ENCODE measurements around the gene CEP63.
A peak's percentile ranks its signal among the peaks of the same experiment; 100 is the strongest.

Gene CEP63

DNA sequence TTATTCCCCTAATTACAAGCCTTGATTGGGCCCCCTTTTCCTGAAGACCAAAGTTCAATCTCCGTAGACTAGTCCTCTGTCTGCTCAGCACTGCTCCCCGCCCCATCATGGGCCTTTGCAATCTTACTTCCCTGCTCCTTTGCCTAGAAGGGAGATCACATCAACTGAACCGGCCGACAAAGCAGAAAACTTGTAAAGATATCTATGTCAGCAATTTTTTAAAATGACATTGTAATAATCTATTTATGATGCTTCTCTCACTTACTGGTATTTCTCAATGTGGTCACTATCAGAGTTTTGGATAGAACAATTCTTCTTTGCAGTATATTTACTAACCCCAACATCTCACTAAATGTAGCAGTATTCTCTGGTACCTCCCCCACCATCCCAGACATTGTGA lies 17.3 kb upstream of the CEP63 start:
- no peak for DNase-seq (ENCODE audit: low read depth in 1 of 2, low spot score in 1 of 2)

DNA sequence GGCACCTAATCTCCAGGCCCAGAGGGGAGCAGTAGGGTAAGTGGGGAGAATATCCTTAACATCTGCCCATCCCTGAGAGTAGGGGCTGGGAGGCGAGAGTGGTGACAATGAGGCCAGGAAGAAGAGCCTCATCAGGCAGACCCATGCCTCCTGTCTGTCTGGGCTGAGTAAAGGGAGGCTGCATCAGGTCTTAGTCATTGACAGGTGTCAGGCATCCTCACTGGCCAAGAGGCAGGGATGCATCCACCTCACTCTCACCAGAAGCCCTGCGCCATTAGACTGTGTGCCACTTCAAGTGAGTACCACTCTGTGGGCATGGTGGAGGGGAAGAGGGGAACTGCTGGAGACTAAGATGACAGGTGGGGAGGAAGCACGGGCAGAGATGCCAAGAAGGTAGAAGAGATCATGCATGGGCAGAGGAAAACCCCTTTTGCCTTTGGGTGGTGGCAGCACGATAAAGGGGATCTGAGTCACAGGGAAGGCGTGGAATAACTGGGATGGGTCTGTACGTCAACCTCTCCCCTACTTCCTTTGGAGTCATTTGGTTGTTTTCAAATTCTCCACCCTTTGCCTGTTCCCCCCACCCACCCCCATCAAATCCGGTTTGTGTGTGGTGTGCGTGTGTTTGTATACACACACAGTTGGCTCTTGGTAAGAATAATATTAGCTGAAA lies 14.2 kb upstream of the CEP63 start:
- no peak for DNase-seq (ENCODE audit: low read depth in 1 of 2, low spot score in 1 of 2)

DNA sequence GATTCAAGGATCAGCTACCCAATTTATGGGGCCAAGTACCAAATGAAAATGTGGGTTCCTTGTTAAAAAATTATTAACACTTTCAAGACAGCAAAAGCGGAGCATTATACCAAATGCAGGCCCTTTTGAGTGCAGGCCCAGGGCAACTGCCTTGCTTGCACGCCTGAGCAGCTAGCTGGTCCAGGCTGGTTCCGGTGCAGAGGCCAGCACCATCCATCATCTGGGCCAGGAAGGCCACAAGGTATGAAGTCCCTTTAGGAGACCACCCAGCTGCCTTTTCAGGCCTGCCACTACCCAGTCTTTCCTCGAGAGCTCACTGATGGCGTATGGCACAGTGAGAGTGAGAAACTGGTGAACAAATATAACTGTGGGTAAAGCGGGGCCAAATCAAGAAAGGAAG lies 13.0 kb upstream of the CEP63 start:
- no peak for DNase-seq (ENCODE audit: low read depth in 1 of 2, low spot score in 1 of 2)

DNA sequence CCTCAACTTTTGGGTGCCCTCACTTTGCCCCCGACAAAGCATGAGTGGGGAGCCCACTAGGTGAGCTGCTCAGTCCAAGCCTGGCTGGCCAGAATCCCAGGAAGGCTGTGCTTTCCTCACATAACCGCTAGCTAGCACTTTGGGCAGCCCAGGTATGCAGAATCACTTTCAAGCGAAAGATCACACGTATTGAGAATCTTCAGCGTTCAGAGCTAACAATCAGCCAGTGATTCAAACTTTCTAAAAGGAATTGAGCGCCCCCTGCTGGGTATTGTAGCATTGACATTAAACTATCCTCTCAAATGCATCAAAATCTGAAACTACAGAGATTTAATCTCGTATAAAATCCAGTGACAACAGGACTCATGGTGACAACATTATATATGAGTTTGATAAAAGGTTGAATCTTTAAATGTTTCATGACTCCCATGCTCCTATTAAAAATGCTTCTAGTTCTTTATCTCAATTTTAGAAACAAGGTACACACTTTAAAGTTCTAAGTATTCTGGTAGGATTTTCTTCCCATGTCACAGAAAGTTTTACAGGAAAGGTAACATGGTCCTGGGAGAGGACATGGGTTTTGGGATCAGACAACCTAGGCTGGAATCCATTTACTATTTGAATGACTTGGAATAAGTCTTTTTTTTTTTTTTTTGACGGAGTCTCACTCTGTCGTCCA lies 11.8 kb upstream of the CEP63 start:
- peak; percentile 42 to 44 for DNase-seq (ENCODE audit: low read depth in 1 of 2, low spot score in 1 of 2)

DNA sequence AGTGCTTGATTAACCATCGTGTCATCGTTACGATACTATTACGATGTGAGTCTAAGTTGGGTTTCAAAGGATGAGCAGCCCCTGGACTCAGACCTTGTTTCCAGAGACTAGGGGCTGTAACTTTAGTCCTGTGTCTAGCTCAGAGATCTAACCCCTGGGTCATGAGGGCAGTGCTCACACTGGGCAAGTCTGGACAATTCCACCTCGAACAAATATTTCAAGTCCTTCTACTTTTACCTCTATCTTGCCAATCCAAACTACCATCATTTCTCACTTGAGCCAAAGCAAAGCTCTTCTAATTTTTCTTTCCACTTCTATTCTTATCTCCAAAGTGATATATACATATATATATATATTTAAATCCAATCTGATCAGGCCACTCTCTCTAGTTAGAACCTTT lies 10.9 kb upstream of the CEP63 start:
- no peak for DNase-seq (ENCODE audit: low read depth in 1 of 2, low spot score in 1 of 2)

DNA sequence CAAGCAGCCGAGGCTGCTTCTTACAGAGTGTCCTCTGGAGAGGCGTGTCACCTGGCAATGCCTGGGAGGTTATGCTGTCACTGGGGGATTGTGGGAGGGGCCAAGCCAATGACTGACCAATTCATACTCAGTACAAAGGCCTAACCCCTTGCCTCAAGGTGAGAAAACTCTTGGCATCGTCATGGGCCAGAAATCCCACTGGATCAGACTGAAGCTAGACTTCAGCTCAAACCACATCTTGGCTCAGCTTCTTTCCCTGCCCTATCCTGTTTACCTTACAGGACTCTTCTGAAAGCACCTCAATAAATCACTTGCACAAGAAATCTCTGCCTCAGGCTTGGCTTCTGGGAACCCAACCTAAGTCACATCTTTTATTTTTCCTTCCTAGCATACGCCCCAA lies 9.6 kb upstream of the CEP63 start:
- DNase-seq (ENCODE audit: low read depth in 1 of 2, low spot score in 1 of 2): no peak

DNA sequence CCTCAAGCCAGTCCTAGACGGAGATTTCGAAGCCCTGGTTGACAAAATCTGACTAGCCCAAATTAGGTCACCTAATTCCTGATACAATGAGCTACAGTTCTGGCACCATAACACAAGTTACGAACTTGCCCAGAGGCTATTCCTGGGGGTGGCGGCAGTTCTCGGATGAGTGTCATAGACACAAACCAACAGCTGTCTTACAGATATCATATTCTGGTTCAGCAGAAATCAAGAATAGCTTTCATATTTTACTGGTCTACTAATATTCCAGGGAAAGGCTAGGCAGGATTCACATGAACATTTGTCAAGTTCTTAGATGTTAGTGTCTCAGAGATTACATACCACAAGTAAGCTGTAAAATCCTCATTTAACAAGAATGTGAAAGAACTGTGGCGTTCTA lies 8.9 kb upstream of the CEP63 start:
- DNase-seq (ENCODE audit: low read depth in 1 of 2, low spot score in 1 of 2): no peak

DNA sequence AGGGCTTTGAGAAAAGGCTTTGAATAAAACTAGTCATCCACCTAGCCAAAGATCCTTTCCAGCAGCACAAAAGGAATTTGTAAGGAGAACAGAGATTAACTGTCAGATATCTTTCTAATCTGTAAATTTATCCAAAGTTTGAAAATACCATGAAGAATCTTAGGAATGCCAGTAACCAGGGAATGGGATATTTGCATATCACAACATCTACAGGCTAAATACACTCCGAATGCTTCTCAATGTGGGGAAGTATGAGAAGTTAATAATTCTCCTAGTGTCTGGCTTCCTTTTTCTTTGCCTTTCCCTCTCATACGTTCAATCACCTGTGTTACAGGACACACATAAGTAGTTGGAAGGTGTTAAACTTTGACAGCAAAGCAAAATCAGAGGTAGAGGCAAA lies 7.9 kb upstream of the CEP63 start:
- no peak for DNase-seq (ENCODE audit: low read depth in 1 of 2, low spot score in 1 of 2)

DNA sequence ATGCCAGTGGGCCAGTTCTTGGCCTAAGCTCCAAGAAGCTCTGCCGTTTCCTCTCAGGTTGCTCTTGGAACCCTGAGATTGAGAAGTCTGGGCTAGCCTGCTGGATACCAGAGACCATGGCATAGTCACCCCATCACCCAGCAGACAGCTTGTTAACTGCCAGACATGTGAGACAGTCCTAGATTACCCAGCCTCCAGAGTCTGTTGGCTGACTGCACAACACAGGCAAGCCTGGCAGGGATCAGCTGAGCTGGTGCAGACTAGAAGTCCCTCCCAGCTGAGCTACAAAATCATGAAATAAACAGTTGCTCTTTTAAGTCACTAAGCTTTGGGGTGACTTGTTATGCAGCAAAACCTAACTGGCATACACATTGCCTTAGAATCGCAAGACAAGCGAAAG lies 5.3 kb upstream of the CEP63 start:
- DNase-seq (ENCODE audit: low read depth in 1 of 2, low spot score in 1 of 2): no peak

DNA sequence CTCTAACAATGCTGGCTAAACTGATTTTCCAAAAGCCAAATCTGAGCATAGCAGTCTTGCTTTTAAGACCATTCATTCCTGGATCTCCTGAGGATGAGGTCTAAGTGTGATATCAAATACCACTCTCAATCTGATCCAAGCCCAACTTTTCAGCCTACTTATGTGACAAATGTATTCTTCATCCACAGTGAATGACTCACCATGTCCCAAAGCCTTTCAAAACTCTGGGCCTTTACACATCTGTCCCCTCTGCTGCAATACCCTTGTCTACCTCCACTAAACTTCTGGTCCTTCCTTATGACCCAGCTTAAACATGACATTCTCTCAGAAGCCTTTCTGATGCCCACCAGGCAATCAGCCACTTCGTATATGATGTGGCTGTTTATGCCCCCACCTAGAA lies 4.7 kb upstream of the CEP63 start:
- DNase-seq (ENCODE audit: low read depth in 1 of 2, low spot score in 1 of 2): no peak

DNA sequence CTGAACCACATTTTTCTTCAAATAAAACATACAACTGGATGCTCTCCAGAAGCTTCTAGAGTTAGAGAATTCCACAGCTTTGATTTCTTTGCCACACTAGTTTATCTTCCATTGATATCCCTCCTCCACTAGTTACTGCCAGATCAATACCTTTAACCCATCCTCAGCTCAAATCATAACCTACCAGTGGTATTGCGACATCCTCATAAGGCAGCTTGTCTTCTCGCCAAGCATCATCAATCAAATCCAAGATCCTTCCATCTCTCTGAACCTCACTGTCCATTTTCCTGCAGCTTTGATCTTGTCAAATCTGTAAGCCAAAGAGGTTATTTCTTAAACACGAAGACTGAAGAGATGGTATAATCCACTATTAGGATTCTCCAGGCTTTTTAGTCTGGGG lies 3.2 kb upstream of the CEP63 start:
- DNase-seq (ENCODE audit: low read depth in 1 of 2, low spot score in 1 of 2): no peak

DNA sequence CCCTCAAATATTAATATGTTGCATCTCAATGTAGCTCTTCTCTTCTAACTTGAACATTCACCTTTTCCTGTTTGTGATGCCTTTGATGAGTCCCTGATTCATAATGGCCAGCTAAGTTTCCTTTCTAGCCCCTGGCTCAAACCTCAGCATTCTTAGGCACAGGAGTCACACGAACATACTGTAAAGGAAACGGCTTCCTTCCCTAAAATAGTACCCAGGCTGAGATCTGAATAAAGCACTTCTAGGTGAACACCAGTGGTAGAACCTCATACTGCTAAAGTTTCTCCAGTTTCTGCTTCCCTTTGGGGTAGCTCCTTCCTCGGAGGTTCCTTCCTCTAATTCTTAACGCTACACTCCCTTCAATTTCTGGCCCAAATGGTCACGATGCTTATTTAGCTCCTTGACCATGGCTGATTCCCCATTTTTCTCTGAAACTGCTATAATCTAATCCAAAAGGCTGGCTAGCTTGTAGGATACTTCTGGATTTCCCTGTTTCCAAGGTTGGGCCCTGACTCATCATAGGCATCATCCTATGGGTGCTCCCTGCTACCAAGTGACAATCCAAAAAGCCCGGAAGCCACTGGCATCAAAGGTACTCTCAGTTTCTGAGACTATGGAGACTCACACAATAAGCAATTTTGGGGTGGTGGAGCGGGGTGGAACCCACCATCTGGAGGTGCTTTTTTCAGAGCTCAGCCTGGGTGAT lies 2.5 kb upstream of the CEP63 start:
- no peak for DNase-seq (ENCODE audit: low read depth in 1 of 2, low spot score in 1 of 2)

DNA sequence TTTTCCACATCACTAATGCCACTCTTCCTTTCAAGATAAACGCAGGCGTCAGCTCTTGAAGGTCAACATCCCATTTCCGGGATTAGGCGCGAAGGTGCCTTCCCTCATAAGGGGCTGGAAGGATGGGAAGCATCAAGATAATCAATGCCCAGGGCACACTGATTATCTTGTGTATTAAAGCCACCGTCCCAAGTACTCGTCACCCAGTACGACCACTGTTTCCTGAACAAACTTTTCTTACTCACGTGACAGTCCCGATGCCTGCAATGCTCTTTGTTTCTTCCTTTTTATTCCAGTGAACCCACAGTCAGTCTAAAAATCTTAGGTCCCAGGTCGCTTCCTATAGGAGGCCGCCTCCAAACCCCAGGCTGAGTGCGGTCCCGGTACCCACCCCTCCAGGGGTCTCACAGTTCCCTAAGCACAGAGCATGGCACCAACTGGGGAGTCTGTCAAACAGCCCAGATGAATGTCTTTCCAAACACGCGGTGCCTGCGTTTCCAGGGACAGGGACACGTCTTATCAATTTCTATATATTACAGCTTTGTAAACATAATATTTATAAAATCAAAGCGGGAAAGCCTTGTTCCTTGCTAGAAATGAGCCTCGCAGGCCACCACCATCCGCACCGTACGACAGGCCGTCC lies 661 bp upstream of the CEP63 start:
- DNase-seq (ENCODE audit: low read depth in 1 of 2, low spot score in 1 of 2): no peak

DNA sequence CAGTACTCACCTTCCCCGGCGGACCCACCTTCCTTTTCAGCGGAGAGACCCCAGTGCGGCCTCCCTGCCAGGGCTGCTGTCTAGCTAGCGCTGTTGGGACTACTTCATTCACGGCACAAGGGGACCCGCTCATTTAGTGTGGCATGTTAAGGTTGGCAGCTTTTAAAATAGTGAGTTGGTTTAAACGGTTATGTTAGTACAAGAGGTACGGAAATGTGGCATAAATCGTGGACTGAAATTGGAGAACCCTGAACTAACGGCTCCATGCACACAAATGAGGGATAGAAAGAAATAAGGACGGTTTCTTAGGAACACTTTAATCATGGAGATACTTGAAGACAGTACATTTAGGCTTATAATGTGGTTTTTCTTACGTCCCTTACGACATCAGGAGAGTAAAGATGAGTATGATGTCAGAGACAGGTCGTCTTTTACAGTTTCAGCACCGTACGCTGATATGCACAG lies 752 bp downstream of the CEP63 start:
- DNase-seq (ENCODE audit: low read depth in 1 of 2, low spot score in 1 of 2): no peak

DNA sequence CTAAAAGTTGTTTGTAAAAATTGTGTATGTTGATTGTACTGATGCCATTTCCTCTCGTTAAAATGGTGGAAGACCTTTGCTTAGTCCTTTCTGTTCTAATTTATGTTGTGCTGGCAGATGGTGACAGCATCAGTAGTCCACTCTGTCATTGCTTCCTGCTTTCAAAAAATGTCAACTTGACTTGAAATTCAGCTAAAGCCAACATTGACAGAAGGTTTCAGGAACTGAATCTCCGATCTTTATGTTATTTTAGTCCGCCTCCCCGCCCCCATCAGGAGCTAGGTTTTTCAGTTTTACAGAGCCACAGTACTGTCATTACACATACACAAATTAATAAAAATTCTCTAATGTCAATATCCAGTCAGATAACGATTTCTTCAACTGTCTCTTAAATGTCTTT lies 1.5 kb downstream of the CEP63 start:
- no peak for DNase-seq (ENCODE audit: low read depth in 1 of 2, low spot score in 1 of 2)

DNA sequence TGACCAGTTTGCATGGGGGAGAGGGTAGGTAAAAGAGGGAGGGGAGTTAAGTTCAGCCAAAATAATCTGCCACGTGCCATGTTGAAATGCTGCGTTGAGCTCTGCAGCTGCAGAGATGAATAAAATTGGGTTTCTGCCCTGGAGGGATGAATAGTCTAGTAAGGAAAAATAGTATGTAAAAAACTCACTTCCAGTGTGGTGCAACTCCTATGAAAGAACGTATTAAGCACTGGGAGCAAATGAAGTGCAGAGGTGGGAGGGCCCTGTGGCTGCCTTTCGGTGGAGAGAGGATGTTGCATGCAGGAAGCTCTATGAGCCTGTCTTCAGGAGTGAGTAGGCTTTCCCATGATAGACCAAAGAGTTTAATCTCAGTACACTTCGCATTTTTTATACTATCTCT lies 8.6 kb downstream of the CEP63 start:
- DNase-seq (ENCODE audit: low read depth in 1 of 2, low spot score in 1 of 2): no peak

DNA sequence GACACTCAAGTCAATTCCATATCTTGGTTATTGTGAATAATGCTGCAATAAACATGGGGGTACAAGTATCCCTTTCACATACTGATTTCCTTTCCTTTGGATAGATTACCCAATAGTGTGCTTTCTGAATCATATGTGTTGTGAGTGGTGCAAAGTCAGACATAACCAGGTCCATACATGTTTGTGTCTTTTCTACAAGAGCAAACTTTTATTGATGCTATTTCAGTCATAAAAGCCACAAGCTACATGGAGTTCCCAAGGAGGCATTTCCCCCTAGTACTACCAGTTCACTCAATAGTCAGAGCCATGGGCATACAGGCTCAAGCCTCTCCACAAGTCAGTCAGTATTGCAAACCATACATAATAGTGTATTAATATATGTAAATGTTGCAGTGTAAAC lies 10.1 kb downstream of the CEP63 start:
- DNase-seq (ENCODE audit: low read depth in 1 of 2, low spot score in 1 of 2): no peak

DNA sequence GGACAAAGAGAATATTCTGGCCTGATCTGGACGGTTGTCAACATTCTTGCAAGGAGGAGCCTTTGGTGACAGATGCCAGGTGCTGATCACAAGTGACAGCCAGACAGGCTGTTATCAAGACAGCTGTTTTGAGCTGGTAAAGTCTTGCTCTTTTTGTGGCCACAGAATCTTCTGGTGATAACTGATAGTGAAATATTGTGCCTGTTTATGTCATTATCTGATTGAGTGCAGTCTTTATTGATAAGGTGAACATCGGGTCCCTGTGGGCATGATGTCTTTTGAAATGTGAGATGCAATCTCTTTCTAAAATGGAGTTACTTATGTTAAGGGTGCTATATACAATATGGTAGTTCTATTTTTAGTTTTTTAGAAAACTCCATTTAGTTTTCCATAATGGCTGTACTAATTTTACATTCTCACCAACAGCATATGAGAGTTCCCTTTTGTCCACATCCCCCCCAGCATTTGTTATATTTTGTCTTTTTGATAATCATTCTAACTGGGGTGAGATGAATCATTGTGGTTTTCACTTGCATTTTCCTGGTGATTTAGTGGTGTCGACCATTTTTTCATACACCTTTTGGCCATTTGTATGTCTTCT lies 10.7 kb downstream of the CEP63 start:
- no peak for DNase-seq (ENCODE audit: low read depth in 1 of 2, low spot score in 1 of 2)

DNA sequence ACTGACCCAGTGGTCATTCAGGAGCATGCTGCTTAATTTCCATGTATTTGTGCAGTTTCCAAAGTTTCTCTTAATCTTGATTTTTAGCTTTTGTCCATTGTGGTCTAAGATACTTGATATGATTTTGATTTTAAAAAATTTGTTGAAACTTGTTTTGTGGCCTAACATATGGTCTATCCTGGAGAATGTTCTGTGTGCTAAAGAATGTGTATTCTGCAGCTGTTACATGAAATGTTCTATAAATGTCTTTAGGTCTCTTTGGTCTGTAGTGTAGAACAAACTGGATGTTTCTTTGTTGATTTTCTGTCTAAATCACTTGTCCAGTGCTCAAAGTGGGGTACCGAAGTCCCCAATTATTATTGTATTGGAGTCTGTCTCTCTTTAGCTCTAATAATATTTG lies 17.4 kb downstream of the CEP63 start:
- no peak for DNase-seq (ENCODE audit: low read depth in 1 of 2, low spot score in 1 of 2)

DNA sequence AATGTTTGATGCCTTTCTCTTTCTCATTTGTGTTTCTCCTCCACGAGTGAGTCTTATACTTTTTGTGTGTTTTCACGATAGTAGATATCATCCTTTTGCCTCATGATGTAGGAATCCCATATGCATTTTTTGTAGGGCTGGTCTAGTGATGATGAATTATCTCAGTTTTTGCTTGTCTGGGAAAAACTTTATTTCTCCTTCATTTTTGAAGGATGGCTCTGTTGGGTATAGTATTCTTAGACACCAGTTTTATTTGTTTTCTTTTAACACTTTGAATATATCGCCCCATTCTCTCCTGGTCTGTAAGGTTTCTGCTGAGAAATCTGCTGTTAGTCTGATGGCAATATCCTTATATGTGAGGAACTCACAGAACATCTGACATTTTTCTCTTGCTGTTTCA lies 18.3 kb downstream of the CEP63 start:
- no peak for DNase-seq (ENCODE audit: low read depth in 1 of 2, low spot score in 1 of 2)

DNA sequence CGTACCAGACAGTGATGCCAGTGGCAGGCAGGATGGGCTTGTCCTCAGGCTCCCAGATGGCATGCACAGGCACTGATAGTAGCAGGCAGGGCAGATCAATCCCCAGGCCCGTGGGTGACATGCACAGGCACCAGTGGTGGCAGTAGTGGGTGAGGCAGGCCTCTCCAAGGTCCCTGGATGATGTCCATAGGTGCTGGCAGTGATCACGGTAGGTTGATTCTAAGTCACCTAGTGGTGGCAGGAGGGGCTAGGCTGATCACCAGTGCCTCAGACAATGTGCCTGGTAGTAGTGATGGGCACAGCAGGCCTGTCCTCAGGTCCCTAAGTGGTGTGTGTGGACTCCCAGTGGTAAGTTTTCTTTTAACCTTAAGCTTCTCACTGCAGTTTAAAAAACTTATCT lies 19.6 kb downstream of the CEP63 start:
- DNase-seq (ENCODE audit: low read depth in 1 of 2, low spot score in 1 of 2): no peak

DNA sequence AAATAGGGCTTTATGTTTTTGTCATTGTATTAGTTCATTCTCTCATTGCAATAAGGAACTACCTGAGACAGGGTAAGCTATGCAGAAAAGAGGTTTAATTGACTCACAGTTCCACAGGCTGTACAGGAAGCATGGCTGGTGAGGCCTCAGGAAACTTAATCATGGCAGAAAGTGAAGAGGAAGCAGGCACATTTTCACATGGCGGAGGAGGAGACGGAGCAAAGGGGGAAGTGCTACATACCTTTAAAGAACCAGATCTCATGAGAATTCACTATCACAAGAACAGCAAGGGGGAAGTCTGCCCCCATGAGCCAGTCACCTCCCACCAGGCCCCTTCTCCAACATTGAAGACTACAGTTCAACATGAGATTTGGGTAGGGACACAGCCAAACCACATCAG lies 25.6 kb downstream of the CEP63 start:
- DNase-seq (ENCODE audit: low read depth in 1 of 2, low spot score in 1 of 2): no peak
